GM12878 (cell line): ENCODE results near the gene AQP5. TPM values are rescaled to one million over a fixed set of nuclear protein-coding genes. Genes with fewer than 3 reads are reported as not detected.

Experiments used
- ATAC-seq: fragments of 200-7000 bp; cut with Tn5 transposase; 3 replicates; pipeline ENCODE4 v1.9.1; 2020; ENCODE audit warnings: mild to moderate bottlenecking, moderate library complexity
- BruUV-seq: library from RNA; stranded (reverse); fragments of 400-500 nt; replicated peaks from 2 replicates; lab custom pipeline; 2021; lab: Mats Ljungman, UMichigan
- CTCF ChIA-PET: fragments of 300-600 bp; sonication (Branson Sonifier 250); formaldehyde crosslinking; extraction: SDS; loops from one replicate; lab custom pipeline; 2021; ENCODE audit warnings: inconsistent platforms; lab: Yijun Ruan, JAX
- POLR2A ChIA-PET: fragments of 350-600 bp; formaldehyde crosslinking; extraction: SDS; loops from one replicate; lab custom pipeline; 2021; ENCODE audit warnings: inconsistent platforms; lab: Charles Lee
- RAD21 ChIA-PET: fragments of 300-600 bp; sonication (Branson Sonifier 250); formaldehyde crosslinking; loops from one replicate; lab custom pipeline; 2023; ENCODE audit warnings: antibody characterized with exemption; ENCODE audit not compliant: unreplicated experiment; lab: Charles Lee
- SMC1A ChIA-PET: fragments of 300-600 bp; sonication (Branson Sonifier 250); formaldehyde crosslinking; loops from one replicate; lab custom pipeline; 2023; ENCODE audit not compliant: unreplicated experiment, uncharacterized antibody; lab: Charles Lee
- DNase-seq: peaks from one replicate; pipeline ENCODE4 v3.0.0-alpha.2; 2011; ENCODE audit warnings: low read depth, low spot score
- FAIRE-seq: peaks from 3 replicates; lab custom pipeline; 2011; peaks lifted over from hg19 to GRCh38; lab: Jason Lieb, UNC
- H2AFZ ChIP-seq: 2 replicates; pipeline ENCODE4 v1.6.0; 2011; ENCODE audit warnings: low read depth, low read length, control low read depth; ENCODE audit not compliant: control insufficient read depth
- H3K27ac ChIP-seq: 2 replicates; pipeline ENCODE4 v1.5.1; 2011; ENCODE audit warnings: control low read depth; ENCODE audit not compliant: control insufficient read depth, insufficient read depth
- H3K27me3 ChIP-seq, 2 experiments: replicated peaks in 1 of 2; 2 replicates each; pipeline versions ENCODE4 v1.6.0 to v1.6.1; 2011; ENCODE audit warnings: low read length in 1 of 2; ENCODE audit not compliant: control insufficient read depth in 2 of 2, insufficient read depth in 2 of 2
- H3K36me3 ChIP-seq, 2 experiments: 2 replicates each; pipeline ENCODE4 v1.5.1; 2011; ENCODE audit warnings: low read length in 1 of 2; ENCODE audit not compliant: control insufficient read depth in 2 of 2, insufficient read depth in 2 of 2
- H3K4me1 ChIP-seq: 2 replicates; pipeline ENCODE4 v1.6.1; 2011; ENCODE audit warnings: mild to moderate bottlenecking, low read length, moderate library complexity, mixed read lengths; ENCODE audit not compliant: control insufficient read depth, insufficient read depth
- H3K4me2 ChIP-seq: 2 replicates; pipeline ENCODE4 v1.6.0; 2011; ENCODE audit warnings: control low read depth; ENCODE audit not compliant: control insufficient read depth, insufficient read depth
- H3K4me3 ChIP-seq: fragments of 200-600 bp; sonication (generic); 2 replicates; pipeline ENCODE4 v1.5.1; 2016
- H3K79me2 ChIP-seq: 2 replicates; pipeline ENCODE4 v1.6.0; 2011; ENCODE audit warnings: low read length; ENCODE audit not compliant: control insufficient read depth, insufficient read depth
- H3K9ac ChIP-seq: 2 replicates; pipeline ENCODE4 v1.8.0; 2011; ENCODE audit warnings: low read length, control low read depth, mixed read lengths; ENCODE audit not compliant: control insufficient read depth, insufficient read depth
- H3K9me3 ChIP-seq: replicated peaks from 3 replicates; pipeline ENCODE4 v1.5.1; 2011; ENCODE audit warnings: mild to moderate bottlenecking, low read length; ENCODE audit not compliant: control insufficient read depth, insufficient read depth
- H4K20me1 ChIP-seq: 2 replicates; pipeline ENCODE4 v1.6.0; 2011; ENCODE audit not compliant: control insufficient read depth, insufficient read depth
- BMI1 ChIP-seq: fragments of 450-650 bp; IDR thresholded peaks from 2 replicates; pipeline ENCODE4 v1.6.1; 2016; ENCODE audit warnings: mild to moderate bottlenecking, moderate library complexity, borderline replicate concordance
- CREM ChIP-seq: IDR thresholded peaks from 2 replicates; pipeline ENCODE4 v1.6.1; 2014; ENCODE audit warnings: antibody characterized with exemption, low read depth
- HDAC2 ChIP-seq: fragments of 200-600 bp; sonication (generic); IDR thresholded peaks from 2 replicates; pipeline ENCODE4 v1.6.1; 2017
- NR2C1 ChIP-seq: fragments of 450-650 bp; IDR thresholded peaks from 2 replicates; pipeline ENCODE4 v1.6.1; 2017; ENCODE audit warnings: antibody characterized with exemption, mild to moderate bottlenecking, moderate library complexity
- NR2C2 ChIP-seq: IDR thresholded peaks from 2 replicates; pipeline ENCODE4 v1.6.1; 2011; ENCODE audit warnings: borderline replicate concordance, low read depth; ENCODE audit not compliant: control insufficient read depth, insufficient read length
- NRF1 ChIP-seq: conservative IDR thresholded peaks from 2 replicates; pipeline ENCODE4 v1.6.1; 2011; ENCODE audit warnings: mild to moderate bottlenecking, low read depth, low read length, improper control_type of control experiment
- ZNF24 ChIP-seq: fragments of 450-650 bp; IDR thresholded peaks from 2 replicates; pipeline ENCODE4 v1.6.1; 2017; ENCODE audit warnings: antibody characterized with exemption, mild to moderate bottlenecking
- WGBS: methylation state at CpG from one replicate; pipeline ENCODE4 v1.1.6; 2016; ENCODE audit warnings: low lambda C conversion rate; ENCODE audit not compliant: insufficient replicate concordance, insufficient coverage; ENCODE audit errors: missing lambda C conversion rate; 5-methylcytosine and 5-hydroxymethylcytosine counted together
- in situ Hi-C: fragments of 300-500 bp; cut with MboI; formaldehyde crosslinking; loops from 9 replicates; pipeline ENCODE4 v1.14.3; 2018; ENCODE audit warnings: mixed read lengths
- intact Hi-C: fragments of 100-400 bp; cut with micrococcal nuclease; formaldehyde crosslinking; loops from one replicate; pipeline ENCODE4 v1.14.2; 2022; ENCODE audit not compliant: unreplicated experiment
- polyA plus RNA-seq, 11 experiments: library from polyadenylated mRNA; depleted of rRNA in 4 of 11; unstranded in 6 of 11; stranded (reverse) in 5 of 11; fragments of >200 nt; fragmentation: Nextera tagmentation in 4 of 11; fragmentation: Illumina TruSeq in 1 of 11; extraction: Ambion mirVana in 4 of 11; extraction: Trizol in 1 of 11; gene quantifications; 1 replicate in 1 of 11; 2 replicates in 10 of 11; pipeline versions ENCODE4 v1.2.1 to v1.2.3, GENCODE V29; 2011 to 2016; ENCODE audit warnings: inconsistent platforms in 2 of 11, missing spikeins in 2 of 11, low read depth in 1 of 11
- total RNA-seq, 4 experiments: library from RNA; depleted of rRNA in 3 of 4; stranded (reverse); fragments of >200 nt in 3 of 4; fragmentation: Illumina TruSeq in 1 of 4; extraction: Trizol in 1 of 4; gene quantifications; 2 replicates each; pipeline versions ENCODE4 v1.2.1 to v1.2.3, GENCODE V29; 2013 to 2021
- TF ChIP-seq, protein P1 (sequence below), 3 experiments: IDR thresholded peaks in 2 of 3; conservative IDR thresholded peaks in 1 of 3; 2 replicates each; pipeline ENCODE4 v1.5.1; 2011; ENCODE audit warnings: low read depth in 3 of 3, low read length in 3 of 3, mild to moderate bottlenecking in 3 of 3, control low read depth in 2 of 3, moderate library complexity in 2 of 3, inconsistent platforms in 1 of 3, mixed read lengths in 1 of 3; ENCODE audit not compliant: control insufficient read depth in 2 of 3, insufficient read depth in 1 of 3; ENCODE audit errors: extremely low read depth in 1 of 3
- TF ChIP-seq, protein P2 (sequence below): fragments of 450-650 bp; IDR thresholded peaks from 2 replicates; pipeline ENCODE4 v1.6.1; 2017; ENCODE audit warnings: mild to moderate bottlenecking, low read depth, inconsistent platforms; ENCODE audit not compliant: poor library complexity, severe bottlenecking
- TF ChIP-seq, protein P3 (sequence below): IDR thresholded peaks from 2 replicates; pipeline ENCODE4 v1.6.1; 2012; ENCODE audit warnings: mild to moderate bottlenecking, low read depth, low read length
- TF ChIP-seq, protein P4 (sequence below): fragments of 450-650 bp; IDR thresholded peaks from 2 replicates; pipeline ENCODE4 v1.6.1; 2016; ENCODE audit warnings: mild to moderate bottlenecking

AQP5 gene
- total and polyA plus RNA-seq, 10 of the 15 experiments (the other 5 are each of a cell fraction or from before 2014, with no cell fraction given): not detected

DNA sequence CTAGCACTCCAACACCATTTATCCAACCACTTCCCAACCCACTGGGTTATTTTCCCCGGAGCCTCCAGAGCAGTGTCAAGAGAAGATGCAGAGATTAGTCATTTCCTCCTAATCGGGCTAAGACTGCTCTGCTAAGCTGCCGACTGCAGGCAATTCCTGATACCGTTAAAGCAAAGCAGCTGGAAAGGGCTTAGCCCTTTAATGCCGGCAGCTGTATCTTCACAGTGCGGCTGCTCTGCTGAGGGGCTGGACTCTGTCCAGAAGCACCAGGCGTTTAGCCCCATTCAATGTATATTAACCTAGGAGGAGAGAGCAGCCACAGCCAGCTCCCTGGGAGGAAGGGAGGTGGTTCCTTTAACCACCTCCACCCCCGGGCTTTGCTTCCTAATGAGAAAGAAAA is 22.2 kb downstream of the AQP5 start (continued):
- TF ChIP-seq, protein P1, sequence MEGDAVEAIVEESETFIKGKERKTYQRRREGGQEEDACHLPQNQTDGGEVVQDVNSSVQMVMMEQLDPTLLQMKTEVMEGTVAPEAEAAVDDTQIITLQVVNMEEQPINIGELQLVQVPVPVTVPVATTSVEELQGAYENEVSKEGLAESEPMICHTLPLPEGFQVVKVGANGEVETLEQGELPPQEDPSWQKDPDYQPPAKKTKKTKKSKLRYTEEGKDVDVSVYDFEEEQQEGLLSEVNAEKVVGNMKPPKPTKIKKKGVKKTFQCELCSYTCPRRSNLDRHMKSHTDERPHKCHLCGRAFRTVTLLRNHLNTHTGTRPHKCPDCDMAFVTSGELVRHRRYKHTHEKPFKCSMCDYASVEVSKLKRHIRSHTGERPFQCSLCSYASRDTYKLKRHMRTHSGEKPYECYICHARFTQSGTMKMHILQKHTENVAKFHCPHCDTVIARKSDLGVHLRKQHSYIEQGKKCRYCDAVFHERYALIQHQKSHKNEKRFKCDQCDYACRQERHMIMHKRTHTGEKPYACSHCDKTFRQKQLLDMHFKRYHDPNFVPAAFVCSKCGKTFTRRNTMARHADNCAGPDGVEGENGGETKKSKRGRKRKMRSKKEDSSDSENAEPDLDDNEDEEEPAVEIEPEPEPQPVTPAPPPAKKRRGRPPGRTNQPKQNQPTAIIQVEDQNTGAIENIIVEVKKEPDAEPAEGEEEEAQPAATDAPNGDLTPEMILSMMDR (IDR thresholded peaks at IDR 0.05 in 2 of 3, conservative IDR thresholded peaks at IDR 0.05 in 1 of 3; ENCODE audit: control insufficient read depth in 2 of 3, extremely low read depth in 1 of 3, insufficient read depth in 1 of 3, low read depth in 3 of 3, low read length in 3 of 3): no peak
- TF ChIP-seq NRF1: no peak

GRCh38 chr12:49984476-49985359 is 23.0 kb downstream of the AQP5 start:
- Histone ChIP-seq H2AFZ (no peak overlapping the region), H3K4me1 (no peaks in the 10 kb centered on the region), H3K4me3 (no peak overlapping the region), H3K4me2 (no peak overlapping the region), H3K27me3 (no peaks in the 10 kb centered on the region), H3K27ac (no peak overlapping the region), H3K36me3 (peaks cover 1 to 10% of the 10 kb centered on the region in 2 experiments; a peak in 3 of 4 replicates), H3K79me2 (no peaks in the 10 kb centered on the region), H3K9ac (no peak overlapping the region), H3K9me3 (no peaks in the 10 kb centered on the region), H4K20me1 (no peaks in the 10 kb centered on the region)
- in situ Hi-C loops (no loop called here), intact Hi-C loops (no loop called here)
- ChIA-PET POLR2A (interaction anchor here (0.6 to 1.0 kb wide), 2 partner anchors 36 to 390 kb away, joined by 3 read pairs; no protein-coding TSS in a partner anchor), SMC1A (interaction anchor here (0.8 to 1.1 kb wide), 2 partner anchors 86 to 103 kb away, joined by 3 to 4 read pairs; no protein-coding TSS in a partner anchor), CTCF (interaction anchor here (0.5 to 7.7 kb wide), 6 partner anchors 14 to 483 kb away, joined by 3 to 68 read pairs (median 7); no protein-coding TSS in a partner anchor), RAD21 (interaction anchor here (1.3 to 5.5 kb wide), 3 partner anchors 17 to 41 kb away, joined by 3 to 21 read pairs (median 3); partner anchors contain the start of gene RACGAP1)
- FAIRE-seq: no peak
- no TSS peak for BruUV-seq
- no peak for DNase-seq
- 96% methylated on average over 8 of the region's 9 CpGs for WGBS
- ATAC-seq: no peak
- no peak for TF ChIP-seq NRF1
- no peak for TF ChIP-seq HDAC2
- TF ChIP-seq ZNF24: no peak
- no peak for TF ChIP-seq BMI1
- TF ChIP-seq, protein P2, sequence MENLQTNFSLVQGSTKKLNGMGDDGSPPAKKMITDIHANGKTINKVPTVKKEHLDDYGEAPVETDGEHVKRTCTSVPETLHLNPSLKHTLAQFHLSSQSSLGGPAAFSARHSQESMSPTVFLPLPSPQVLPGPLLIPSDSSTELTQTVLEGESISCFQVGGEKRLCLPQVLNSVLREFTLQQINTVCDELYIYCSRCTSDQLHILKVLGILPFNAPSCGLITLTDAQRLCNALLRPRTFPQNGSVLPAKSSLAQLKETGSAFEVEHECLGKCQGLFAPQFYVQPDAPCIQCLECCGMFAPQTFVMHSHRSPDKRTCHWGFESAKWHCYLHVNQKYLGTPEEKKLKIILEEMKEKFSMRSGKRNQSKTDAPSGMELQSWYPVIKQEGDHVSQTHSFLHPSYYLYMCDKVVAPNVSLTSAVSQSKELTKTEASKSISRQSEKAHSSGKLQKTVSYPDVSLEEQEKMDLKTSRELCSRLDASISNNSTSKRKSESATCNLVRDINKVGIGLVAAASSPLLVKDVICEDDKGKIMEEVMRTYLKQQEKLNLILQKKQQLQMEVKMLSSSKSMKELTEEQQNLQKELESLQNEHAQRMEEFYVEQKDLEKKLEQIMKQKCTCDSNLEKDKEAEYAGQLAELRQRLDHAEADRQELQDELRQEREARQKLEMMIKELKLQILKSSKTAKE: no peak
- no peak for TF ChIP-seq CREM
- no peak for TF ChIP-seq NR2C1
- TF ChIP-seq, protein P3, sequence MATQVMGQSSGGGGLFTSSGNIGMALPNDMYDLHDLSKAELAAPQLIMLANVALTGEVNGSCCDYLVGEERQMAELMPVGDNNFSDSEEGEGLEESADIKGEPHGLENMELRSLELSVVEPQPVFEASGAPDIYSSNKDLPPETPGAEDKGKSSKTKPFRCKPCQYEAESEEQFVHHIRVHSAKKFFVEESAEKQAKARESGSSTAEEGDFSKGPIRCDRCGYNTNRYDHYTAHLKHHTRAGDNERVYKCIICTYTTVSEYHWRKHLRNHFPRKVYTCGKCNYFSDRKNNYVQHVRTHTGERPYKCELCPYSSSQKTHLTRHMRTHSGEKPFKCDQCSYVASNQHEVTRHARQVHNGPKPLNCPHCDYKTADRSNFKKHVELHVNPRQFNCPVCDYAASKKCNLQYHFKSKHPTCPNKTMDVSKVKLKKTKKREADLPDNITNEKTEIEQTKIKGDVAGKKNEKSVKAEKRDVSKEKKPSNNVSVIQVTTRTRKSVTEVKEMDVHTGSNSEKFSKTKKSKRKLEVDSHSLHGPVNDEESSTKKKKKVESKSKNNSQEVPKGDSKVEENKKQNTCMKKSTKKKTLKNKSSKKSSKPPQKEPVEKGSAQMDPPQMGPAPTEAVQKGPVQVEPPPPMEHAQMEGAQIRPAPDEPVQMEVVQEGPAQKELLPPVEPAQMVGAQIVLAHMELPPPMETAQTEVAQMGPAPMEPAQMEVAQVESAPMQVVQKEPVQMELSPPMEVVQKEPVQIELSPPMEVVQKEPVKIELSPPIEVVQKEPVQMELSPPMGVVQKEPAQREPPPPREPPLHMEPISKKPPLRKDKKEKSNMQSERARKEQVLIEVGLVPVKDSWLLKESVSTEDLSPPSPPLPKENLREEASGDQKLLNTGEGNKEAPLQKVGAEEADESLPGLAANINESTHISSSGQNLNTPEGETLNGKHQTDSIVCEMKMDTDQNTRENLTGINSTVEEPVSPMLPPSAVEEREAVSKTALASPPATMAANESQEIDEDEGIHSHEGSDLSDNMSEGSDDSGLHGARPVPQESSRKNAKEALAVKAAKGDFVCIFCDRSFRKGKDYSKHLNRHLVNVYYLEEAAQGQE: no peak
- no peak for TF ChIP-seq NR2C2
- TF ChIP-seq, protein P4, sequence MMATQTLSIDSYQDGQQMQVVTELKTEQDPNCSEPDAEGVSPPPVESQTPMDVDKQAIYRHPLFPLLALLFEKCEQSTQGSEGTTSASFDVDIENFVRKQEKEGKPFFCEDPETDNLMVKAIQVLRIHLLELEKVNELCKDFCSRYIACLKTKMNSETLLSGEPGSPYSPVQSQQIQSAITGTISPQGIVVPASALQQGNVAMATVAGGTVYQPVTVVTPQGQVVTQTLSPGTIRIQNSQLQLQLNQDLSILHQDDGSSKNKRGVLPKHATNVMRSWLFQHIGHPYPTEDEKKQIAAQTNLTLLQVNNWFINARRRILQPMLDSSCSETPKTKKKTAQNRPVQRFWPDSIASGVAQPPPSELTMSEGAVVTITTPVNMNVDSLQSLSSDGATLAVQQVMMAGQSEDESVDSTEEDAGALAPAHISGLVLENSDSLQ: no peak
